Measurements from ENCODE around the gene SEZ6L2. TPM values are rescaled to one million over a fixed set of nuclear protein-coding genes. Genes with fewer than 3 reads are reported as not detected.

The SEZ6L2 gene
- total and polyA plus RNA-seq, 2 experiments from 2014 or later = 18.0 to 71.9 TPM

DNA sequence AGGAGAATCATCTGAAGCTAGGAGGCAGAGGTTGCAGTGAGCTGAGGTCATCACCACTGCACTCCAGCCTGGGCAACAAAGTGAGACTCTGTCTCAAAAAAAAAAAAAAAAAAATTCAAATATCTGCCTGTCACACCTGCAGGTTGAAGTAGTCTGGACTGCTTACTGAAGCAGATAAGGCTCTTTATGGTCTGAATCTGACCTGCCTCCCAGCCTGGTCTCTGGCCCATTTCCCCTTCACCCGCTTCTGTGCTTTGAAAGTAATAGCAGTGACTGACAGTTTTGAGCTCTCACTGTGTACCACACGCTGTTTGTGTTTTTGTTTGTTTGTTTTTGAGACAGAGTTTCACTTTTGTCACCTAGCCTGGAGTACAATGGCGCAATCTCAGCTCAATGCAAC is 5.8 kb downstream of the SEZ6L2 start (continued):
- TF ChIP-seq, protein P1, sequence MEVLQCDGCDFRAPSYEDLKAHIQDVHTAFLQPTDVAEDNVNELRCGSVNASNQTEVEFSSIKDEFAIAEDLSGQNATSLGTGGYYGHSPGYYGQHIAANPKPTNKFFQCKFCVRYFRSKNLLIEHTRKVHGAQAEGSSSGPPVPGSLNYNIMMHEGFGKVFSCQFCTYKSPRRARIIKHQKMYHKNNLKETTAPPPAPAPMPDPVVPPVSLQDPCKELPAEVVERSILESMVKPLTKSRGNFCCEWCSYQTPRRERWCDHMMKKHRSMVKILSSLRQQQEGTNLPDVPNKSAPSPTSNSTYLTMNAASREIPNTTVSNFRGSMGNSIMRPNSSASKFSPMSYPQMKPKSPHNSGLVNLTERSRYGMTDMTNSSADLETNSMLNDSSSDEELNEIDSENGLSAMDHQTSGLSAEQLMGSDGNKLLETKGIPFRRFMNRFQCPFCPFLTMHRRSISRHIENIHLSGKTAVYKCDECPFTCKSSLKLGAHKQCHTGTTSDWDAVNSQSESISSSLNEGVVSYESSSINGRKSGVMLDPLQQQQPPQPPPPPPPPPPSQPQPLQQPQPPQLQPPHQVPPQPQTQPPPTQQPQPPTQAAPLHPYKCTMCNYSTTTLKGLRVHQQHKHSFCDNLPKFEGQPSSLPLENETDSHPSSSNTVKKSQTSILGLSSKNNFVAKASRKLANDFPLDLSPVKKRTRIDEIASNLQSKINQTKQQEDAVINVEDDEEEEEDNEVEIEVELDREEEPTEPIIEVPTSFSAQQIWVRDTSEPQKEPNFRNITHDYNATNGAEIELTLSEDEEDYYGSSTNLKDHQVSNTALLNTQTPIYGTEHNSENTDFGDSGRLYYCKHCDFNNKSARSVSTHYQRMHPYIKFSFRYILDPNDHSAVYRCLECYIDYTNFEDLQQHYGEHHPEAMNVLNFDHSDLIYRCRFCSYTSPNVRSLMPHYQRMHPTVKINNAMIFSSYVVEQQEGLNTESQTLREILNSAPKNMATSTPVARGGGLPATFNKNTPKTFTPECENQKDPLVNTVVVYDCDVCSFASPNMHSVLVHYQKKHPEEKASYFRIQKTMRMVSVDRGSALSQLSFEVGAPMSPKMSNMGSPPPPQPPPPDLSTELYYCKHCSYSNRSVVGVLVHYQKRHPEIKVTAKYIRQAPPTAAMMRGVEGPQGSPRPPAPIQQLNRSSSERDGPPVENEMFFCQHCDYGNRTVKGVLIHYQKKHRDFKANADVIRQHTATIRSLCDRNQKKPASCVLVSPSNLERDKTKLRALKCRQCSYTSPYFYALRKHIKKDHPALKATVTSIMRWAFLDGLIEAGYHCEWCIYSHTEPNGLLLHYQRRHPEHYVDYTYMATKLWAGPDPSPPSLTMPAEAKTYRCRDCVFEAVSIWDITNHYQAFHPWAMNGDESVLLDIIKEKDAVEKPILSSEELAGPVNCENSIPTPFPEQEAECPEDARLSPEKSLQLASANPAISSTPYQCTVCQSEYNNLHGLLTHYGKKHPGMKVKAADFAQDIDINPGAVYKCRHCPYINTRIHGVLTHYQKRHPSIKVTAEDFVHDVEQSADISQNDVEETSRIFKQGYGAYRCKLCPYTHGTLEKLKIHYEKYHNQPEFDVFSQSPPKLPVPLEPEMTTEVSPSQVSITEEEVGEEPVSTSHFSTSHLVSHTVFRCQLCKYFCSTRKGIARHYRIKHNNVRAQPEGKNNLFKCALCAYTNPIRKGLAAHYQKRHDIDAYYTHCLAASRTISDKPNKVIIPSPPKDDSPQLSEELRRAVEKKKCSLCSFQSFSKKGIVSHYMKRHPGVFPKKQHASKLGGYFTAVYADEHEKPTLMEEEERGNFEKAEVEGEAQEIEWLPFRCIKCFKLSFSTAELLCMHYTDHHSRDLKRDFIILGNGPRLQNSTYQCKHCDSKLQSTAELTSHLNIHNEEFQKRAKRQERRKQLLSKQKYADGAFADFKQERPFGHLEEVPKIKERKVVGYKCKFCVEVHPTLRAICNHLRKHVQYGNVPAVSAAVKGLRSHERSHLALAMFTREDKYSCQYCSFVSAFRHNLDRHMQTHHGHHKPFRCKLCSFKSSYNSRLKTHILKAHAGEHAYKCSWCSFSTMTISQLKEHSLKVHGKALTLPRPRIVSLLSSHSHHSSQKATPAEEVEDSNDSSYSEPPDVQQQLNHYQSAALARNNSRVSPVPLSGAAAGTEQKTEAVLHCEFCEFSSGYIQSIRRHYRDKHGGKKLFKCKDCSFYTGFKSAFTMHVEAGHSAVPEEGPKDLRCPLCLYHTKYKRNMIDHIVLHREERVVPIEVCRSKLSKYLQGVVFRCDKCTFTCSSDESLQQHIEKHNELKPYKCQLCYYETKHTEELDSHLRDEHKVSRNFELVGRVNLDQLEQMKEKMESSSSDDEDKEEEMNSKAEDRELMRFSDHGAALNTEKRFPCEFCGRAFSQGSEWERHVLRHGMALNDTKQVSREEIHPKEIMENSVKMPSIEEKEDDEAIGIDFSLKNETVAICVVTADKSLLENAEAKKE (CRISPR knock-in tag; IDR thresholded peaks at IDR 0.05) = no peak
- no peak for TF ChIP-seq STAT1 (IDR thresholded peaks at IDR 0.05; ENCODE audit: unreplicated experiment)
- TF ChIP-seq, protein P2, sequence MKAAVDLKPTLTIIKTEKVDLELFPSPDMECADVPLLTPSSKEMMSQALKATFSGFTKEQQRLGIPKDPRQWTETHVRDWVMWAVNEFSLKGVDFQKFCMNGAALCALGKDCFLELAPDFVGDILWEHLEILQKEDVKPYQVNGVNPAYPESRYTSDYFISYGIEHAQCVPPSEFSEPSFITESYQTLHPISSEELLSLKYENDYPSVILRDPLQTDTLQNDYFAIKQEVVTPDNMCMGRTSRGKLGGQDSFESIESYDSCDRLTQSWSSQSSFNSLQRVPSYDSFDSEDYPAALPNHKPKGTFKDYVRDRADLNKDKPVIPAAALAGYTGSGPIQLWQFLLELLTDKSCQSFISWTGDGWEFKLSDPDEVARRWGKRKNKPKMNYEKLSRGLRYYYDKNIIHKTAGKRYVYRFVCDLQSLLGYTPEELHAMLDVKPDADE (IDR thresholded peaks at IDR 0.05) = no peak
- no peak for TF ChIP-seq NANOG (IDR thresholded peaks at IDR 0.05; ENCODE audit: borderline replicate concordance)
- TF ChIP-seq EZH2phosphoT487 (IDR thresholded peaks at IDR 0.05; ENCODE audit: unreplicated experiment) = no peak
- TF ChIP-seq EZH2 (IDR thresholded peaks at IDR 0.05; ENCODE audit: low read depth, unreplicated experiment) = no peak
- TF ChIP-seq, protein P3, sequence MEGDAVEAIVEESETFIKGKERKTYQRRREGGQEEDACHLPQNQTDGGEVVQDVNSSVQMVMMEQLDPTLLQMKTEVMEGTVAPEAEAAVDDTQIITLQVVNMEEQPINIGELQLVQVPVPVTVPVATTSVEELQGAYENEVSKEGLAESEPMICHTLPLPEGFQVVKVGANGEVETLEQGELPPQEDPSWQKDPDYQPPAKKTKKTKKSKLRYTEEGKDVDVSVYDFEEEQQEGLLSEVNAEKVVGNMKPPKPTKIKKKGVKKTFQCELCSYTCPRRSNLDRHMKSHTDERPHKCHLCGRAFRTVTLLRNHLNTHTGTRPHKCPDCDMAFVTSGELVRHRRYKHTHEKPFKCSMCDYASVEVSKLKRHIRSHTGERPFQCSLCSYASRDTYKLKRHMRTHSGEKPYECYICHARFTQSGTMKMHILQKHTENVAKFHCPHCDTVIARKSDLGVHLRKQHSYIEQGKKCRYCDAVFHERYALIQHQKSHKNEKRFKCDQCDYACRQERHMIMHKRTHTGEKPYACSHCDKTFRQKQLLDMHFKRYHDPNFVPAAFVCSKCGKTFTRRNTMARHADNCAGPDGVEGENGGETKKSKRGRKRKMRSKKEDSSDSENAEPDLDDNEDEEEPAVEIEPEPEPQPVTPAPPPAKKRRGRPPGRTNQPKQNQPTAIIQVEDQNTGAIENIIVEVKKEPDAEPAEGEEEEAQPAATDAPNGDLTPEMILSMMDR (conservative IDR thresholded peaks at IDR 0.05; ENCODE audit: low read depth in 2 of 2) = no peak
- TF ChIP-seq POLR2AphosphoS5 (IDR thresholded peaks at IDR 0.05; ENCODE audit: low read depth) = no peak
- TF ChIP-seq JUNB (IDR thresholded peaks at IDR 0.05; ENCODE audit: unreplicated experiment) = no peak

All from GM23338 (cell line).